Activated CD8-positive, alpha-beta memory T cell treated with anti-CD3 and anti-CD28 coated beads for 1 hour (primary cell): Measurements from ENCODE around the gene BMF.

Source experiments
- DNase-seq, 2 donors: peaks; one replicate each; pipeline ENCODE4 v3.0.0-alpha.2; 2020; ENCODE audit warnings: low read depth in 1 of 2; ENCODE audit errors: extremely low read depth in 1 of 2

Gene BMF

DNA sequence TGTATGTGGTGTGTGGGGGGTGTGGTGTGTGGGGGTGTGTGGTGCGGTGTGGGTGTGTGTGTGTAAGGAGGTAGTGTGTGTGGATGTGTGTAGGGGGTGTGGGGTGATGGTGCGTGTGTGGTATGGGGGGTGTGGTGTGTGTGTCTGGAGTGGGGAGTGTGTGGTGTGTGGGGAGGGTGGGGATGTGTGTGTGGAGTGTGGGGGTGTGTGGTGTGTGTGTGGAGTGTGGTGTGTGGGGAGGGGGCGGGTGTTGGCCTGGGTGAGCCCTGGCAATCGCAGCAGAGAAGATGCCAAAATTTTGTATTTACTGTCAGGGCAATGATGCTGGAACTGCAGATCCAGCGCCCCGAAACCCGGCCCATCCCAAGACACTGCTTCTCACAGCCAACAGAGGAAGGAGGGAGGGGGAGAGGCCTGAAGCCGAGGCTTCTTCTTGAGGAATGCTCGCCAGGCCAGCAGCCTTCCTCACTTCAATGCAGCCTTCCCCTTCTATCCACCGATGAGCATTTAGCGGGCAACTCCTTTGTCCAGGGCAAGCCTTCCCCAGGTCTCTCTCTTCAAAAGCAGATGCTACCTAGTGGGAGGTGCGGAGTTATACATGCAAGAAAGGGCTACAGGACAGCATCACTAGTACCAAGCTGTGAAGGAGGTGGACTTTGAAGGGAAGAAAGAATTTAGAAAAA, 57.8 kb downstream of the BMF start:
- DNase-seq, result no peak

DNA sequence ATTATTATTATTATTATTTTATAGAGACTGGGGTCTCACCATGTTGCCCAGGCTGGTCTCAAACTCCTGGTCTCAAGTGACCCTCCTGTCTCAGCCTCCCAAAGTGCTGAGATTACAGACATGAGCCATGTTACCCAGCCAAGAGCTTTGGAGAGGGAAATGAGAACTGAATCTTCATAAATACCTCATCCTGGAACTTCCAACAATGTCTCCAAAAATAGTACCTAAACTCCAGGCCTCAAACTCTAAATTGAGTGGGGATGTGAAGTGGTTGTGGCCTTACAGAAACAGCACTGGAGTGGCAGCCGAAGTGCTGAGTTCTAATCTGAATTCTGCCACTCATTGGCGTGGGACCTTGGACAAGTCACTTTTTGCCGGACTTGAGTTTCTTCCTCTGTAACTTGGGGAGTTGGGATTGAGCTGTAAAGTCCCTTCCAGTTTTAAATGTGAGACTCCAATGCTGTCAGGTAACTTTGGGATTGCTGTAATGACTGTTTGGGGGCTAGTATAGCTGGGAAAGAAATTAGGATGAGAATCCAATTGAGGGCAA, 59.7 kb downstream of the BMF start:
- DNase-seq, result no peak

DNA sequence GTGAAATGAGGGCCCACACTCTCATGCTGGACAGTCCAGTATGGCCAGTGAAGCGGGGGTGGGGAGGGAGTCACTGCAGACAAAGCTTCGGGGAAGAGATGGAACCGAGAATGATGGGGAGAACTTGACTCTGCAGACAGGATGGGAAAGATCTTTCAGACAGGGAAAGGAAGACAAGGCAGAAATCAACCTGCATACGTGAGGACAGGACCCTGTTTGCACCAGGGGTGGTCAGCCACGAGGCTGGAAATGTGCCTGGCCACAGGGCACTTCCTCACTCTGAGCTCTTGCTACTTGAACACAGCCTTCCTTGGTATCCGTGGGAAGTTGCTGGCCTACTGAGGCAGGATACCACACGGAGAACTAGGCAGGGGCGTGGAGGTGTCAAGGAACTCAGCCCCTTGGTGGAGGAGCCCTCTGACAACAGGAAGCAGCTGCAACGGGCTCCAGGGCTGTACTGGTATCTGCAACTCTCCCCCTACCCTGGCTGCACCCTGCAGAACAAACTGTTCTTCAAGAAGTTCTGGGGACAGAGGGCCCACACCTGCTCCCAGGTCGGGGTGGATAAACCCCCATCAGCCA, 60.4 kb downstream of the BMF start:
- DNase-seq, result no peak

DNA sequence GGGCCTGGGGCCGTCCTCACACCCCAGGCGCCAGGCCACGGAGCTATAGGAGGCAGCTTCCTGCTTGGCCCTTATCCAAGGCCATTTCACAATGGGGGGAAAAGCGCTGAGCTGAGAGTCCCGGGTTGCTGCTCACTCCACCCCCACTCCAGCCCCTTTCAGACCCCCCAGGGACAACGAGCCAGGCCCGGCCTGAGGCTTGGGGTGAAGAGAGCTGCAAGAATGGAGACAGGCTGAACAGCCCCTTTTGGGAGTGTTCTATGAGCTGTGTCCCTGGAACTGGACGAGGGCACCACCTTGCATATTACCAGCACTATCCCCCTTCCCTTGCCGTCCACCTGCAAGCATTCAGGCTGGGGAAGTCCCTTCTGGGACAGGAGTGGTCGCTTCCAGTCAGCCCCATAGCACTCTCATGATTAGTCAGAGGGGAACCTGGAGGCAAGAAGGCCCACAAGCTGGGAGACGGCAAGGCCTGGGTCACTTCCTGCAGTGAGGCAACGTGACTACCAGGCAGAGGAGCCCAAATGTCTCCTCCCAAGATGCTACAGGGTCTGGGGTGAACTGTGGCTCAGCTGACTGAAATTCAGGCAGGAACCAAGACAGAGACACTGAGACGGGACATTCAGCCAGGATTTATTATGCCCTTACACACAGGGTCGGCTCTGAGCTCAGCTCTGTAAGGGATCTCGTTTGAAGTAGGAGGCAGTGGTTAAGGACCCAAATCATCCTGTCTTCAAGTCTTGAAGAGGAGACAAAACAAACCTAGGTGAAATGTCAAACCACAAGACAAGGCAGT, 61.1 kb downstream of the BMF start:
- no peak for DNase-seq

DNA sequence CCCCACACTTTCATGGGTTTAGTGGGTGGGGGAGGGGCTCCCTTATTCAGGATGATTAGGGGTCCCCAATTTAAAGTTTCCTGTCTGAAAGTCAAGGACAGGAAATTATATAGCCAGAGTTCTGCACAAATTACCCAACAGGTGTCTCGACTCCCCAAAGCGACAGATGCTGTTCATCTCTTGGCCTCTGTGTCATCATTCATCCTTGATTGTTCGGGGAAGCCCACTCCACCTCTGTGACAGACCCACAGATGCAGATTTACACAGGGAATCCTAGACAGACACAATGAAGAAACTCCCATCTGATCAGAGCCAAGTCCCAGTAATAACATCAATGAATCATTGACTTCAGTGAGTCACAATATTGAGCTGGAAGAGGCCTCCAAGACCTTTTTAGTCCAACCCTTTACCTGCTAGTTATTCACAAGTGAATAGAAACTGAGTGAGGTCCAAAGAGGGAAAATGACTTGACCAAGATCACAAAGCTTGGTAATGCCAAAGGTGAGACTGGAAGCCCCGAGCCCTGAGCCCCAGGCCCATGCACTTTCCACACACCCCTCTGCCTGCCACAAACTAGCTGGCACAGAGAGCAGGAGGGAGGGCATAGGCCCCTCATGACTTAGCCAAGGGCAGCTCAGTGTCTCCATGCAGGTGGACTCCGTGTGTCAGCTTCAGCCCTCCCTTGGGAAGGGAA, 61.8 kb downstream of the BMF start:
- no peak for DNase-seq

DNA sequence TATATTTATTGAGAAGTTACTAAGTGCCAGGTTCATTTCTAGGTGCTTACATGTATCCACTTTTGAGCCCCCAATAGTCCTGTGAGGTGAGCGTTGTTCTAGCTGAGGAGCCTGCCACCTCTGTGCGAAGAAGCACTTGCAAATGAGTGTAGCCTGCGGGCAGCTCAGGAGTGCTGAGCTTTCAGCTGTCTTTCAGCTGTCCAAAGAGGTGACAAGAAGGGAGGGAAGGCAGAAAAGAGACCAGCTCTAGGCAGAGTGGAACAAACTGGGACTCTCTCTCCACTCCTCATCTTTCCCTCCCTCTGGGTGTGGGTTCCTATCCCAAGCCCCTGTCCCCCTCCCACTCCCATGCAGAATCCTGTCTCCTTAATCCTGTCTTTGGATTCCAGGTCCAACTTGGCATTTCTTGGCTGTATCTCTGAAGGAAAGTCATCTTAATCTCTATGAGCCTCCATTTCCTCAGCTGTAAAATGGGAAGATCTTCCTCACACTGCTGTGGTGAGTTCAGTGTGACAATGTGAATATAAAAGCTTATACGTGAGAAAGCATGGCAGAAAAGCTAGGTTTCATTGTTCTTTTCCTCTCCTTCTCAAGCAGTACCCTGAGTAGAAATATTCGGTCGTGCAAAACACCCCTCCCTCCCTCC, 63.0 kb downstream of the BMF start:
- DNase-seq, result no peak

DNA sequence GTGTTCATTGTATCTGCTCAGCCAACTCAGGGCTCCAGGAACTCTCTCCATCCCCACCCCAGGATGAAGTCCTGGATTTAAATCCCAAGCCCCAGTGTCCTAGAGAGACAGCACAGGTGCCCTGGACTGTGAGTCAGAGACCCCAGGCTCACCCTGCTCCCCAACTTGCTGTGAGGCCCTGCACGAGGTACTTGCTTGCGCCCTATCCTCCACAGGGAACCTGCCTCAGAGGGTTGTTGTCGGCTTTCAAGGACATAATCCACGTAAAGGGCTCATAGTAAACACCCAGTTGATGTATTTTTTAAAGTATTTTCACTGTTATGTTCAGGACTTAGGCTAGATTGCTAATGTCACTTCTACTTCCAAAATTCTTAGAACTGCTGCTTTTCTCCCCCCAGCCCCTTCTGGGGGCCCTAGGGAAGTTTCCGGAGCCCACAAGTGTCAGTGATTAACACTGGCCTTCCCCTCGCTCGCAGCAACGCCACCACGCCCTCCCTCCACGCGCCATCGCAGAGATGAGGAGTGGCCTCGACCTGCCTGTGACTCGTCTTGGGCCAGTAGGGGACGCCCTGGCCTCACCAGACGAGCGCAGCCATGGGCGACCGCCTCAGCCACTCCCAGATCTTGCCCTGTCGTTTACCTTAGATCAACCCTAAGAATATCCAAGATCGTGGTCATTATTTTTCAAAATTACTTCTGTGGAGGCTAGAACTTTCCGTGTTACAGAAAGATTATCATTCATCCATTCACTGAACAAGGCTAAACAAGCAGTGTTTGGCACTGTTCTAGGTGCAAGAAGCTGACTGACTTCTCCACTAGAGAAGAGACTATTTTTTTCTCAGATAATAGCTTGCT, 63.7 kb downstream of the BMF start:
- peak; percentile 63 to 64 for DNase-seq

DNA sequence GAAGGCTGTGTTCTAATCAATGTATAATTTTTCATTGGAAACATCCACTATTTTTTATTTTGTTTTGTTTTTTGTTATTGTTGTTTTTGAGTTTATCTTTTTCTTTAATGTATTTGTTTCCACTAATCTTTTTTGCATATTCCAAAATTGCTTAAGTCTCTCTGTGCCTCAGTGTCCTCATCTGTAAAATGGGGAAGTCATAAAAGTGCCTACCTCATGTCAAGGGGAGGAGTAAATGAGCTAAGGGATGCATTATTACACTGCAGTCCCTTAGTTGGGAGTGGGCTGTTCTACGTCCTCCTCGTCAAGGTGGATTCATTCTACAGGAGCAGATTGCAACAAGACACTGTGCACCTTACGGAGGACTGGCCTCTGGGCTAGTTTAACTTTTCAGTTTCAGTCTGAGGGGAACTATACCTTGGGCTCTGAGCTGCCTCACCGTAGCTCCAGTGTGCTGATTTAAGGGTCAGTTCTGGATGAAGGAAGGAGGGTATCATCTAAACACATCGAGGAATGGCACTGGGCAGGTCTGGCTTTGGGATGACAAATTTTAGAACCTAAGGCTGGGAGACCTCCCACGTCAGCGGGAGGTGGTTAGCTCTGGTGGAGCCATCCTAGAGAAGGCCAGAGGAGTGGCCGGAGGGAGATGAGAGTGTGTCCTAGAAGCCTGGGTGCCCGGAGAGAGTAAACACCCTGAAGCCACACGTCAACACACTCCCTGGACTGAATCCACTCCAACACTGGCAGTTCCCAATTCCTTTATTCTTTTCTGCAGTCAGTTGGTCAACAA, 64.6 kb downstream of the BMF start:
- DNase-seq, result no peak

DNA sequence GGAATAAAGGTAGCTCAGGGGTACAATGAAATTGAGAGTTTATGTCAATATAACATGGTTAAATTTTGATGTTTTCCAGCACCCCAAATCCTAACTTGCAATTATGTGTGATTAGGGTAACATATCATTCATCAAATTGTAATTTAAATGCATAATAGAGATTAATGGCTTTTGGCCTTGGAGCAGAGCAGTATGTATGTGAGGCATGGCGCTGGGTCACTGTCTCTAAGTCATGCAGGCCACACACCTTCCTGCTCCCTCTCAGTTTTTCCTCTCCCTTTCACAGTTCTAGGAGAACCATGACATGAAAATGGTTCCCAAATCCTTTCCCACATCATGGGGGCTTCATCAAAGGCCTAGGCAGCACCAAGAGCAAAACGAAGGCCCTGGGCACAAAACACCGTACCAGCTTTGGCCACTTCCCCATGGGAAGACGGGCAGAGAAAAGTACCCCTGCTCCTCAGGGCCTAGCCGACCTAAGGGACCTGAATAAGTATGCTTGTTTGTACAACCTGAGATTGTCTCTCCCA, 65.8 kb downstream of the BMF start:
- no peak for DNase-seq

DNA sequence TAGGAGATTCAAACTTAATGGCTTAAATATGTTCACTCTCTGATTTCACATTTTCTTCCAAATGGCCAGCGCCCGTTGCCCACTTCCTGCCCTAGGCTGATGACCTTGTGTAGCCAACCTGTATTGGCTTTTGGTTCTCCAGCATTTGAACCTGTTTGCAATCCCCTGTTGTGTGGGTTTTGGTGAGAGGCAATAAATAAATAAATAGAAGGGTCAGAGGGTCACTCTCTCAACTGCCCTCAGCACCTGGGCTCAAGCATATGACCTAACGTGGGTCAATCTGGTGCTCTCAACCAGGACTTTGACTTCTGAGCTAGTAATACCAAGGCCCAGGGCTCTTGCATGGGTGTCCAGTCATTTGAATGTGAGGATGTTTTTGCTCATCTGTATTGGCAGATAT, 67.9 kb downstream of the BMF start:
- DNase-seq, result no peak

DNA sequence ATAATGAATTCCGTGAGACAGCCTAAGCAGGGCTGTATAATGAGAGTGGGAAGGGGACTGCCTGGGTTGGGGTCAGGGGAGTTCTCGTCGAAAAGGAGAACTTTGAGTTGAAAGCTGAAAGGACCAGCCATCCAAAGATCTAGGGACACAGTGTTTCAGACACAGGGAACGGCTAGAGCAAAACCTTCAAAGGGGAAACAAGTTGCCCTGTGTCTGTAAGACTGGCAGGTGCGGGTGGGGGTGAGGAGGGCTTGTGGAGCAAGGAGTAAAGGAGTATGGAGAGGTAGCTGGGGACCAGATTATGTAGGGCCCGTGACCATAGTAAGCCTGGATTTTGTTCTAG, 68.4 kb downstream of the BMF start:
- DNase-seq, result no peak

DNA sequence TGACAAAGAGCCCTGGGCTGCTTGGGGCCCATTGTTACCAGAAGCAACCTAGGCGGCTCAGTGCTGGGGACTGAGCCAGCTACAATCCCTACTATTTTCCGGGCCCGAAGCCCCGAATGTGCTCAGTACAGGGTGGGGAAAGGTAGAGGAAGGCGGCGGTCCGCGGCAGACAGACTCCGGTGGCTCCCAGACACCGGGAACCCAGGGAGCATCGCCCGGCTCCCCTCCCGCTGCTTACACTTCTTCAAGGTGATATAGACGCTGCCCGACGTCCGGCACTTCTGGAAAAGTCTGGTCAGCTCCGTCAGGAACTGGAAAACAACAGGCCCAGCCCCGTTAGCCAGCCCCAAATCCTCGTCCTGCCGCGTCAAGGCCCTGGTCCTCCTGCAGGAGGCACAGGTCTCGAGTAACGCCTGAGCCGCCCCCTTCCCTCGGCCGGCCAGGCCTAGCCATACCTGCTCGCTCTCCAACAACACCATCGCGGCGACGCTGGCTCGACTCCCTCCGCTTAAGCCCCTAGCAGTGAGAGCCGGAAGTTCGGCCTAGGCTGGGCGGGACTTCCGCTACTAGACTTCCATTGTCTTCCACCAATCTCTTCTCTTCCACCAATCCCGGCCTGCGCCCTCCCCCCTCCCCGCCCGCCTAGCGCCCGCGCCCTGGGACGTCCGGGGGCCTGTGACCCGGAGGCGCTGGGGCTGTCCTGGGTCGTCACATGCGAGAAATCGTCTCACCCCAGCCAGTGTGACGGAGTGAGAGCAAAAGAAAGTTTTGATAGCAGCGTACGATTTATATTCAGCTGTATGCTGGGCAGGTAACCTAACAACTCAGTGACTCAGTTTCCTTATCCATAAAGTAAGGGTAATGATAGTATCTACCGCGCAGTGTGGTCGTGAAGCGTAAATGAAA, 69.8 kb downstream of the BMF start, which contains the start of gene SRP14:
SRP14 (minus strand) TSS at position 544 of the 906 bp plus-strand sequence; CDS start at position 479, 65 bp downstream.
- DNase-seq, result peak; percentile 77 to 87

DNA sequence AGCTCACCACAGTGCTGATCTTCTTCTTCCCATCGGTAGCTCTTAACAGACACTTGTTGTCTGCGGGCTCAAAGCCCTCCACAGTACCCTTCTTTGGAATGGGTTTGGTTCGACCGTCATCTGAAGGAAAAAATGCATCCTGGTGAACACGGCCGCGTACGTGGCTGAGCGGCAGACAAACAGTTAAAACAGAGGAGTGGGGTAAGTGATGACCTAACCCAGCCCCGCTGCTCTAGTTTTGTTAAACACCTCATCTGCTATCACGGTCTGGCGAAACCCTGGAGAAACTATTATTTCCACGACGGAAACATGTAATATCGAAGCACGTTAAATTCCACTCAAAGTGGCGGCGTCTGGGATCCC, 70.4 kb downstream of the BMF start:
- no peak for DNase-seq
